Hypothalamus (tissue), 51 donors: ENCODE data around the gene NCAPG2.

Experiments used
- DNase-seq, 51 donors: peaks; one replicate each; lab custom pipeline; 2025; lab: John Stamatoyannopoulos, UW

Gene NCAPG2

GRCh38 chr7:158603773-158604755 is 100.5 kb downstream of the NCAPG2 start:
- no peak for DNase-seq

GRCh38 chr7:158602905-158603772 is 101.5 kb downstream of the NCAPG2 start:
- no peak for DNase-seq

GRCh38 chr7:158602041-158602440 is 102.6 kb downstream of the NCAPG2 start:
- DNase-seq: no peak

DNA sequence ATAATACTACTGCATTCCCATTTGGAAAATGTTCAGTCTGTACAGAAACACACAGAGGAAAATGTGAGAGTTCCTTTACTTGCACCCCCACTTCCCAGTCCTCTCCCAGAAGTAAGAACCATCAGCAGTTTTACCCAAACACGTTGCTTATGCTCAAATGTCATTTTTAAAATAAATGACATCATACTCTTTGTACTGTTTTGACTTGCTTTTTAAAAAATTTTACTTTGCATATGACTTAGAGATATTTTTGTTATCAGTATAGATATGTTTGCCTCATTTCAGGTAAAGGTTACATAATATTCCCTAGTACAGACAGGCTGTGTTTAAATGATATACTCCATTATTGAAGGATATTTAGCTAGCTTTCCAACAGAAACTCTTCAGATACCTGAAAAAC is 103.5 kb downstream of the NCAPG2 start:
- no peak for DNase-seq

DNA sequence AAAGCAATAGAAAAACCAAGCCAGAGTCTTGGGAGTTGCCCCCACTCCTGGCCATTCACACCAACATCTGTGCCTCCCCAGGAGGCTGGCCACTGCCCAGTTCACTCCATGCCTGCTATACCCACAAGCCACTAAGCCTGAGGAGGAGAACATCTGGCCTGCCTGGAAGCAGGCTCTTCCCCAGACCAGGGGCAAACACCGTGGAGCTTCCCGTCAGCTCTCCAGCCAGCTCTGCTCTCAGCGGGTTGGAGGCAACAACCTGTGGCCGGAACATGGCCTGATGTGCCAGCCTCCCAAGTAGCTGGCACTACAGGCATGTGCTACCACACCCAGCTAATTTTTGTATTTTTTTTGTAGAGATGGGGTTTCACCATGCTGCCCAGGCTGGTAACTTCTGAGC is 107.9 kb downstream of the NCAPG2 start:
- DNase-seq: no peak

DNA sequence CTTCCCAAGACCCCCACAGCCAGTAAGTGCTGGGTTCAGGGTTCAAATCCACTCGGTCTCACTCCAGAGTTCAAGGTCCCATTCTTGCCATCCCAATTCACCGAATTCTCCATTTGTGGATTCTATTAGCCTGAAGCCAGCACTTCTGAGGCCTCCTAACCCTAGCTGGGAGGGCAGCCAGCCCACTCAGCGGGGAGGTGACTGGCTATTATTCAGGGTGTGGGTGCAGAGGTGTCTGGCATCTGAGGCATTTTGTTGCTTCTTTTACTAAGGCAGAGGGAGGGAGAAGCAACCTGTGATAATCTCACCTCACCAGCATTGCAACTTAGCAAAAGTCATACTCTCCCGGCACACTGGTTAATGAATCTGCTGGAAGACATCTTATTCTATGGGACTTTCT is 108.3 kb downstream of the NCAPG2 start:
- no peak for DNase-seq

GRCh38 chr7:158595068-158595467 is 109.5 kb downstream of the NCAPG2 start:
- DNase-seq: no peak

GRCh38 chr7:158592541-158592940 is 112.1 kb downstream of the NCAPG2 start:
- DNase-seq: no peak

GRCh38 chr7:158591944-158592343 is 112.7 kb downstream of the NCAPG2 start:
- DNase-seq: no peak

GRCh38 chr7:158590181-158590530 is 114.4 kb downstream of the NCAPG2 start:
- DNase-seq: no peak

GRCh38 chr7:158589653-158590052 is 115.0 kb downstream of the NCAPG2 start:
- no peak for DNase-seq

DNA sequence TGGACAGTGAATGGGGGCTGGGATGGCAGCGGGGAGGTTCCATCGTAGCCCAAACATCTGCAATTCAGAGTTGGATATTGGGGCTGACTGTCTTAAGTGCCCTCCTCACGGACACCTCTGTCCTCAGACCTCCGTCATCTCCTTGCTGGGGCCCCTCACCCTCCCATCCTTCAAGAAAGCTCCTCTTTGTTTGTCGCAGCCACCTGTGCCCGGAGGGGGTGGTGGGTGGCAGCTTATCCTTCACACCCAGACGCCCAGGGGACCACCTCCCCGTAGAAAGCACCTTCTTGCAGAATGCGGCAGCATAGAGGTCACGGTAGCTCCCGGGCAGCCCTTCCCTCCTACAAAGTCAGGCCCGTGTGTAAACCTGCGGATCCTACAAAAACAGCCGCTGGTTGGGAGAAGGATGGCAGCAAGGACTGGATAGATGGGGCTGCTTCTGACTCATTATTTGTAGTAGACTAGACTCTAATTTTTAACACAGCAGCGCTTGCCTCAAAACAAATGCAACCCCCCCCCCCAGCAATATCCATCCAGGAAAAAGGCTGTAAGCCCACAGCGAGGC is 115.6 kb downstream of the NCAPG2 start:
- DNase-seq: no peak

DNA sequence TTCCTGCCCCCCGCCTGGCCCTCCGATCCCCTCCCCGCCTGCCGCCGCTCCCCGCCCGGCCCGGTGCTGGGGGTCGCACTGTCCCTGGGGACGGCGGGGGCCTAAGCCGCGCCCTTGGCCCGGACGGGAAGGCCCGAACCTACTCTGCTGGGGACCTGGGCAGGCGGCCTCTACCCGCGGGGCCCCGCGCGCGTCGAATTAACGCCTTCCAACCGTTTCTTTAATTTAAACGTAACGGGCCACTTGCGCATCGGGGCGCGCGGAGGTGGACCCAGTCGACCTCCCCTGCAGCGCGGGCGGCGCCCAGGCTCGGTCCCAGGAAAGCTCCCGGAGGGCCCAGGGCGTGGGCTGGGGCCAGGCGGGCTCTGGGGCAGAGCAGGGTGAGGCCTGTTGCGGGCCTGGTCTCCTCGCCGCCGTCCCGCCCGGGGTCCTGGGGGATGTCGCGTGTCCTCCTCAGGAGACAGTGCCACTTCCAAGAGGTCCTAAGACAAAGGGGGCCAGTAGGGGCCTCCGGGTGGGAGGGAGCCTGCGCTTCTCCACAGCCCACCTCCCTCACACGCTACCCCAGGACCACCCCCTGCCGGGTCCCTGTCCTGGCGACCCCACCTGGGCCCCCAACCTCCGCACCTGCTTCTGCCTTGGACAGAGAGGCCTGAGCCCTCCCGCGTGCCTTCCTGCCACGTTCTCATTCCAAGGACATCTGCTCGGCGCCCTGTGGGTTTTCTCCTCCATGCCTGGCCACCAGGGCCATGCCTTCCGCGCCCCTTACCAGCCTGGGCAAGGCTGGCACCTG is 116.3 kb downstream of the NCAPG2 start:
- DNase-seq: no peak

DNA sequence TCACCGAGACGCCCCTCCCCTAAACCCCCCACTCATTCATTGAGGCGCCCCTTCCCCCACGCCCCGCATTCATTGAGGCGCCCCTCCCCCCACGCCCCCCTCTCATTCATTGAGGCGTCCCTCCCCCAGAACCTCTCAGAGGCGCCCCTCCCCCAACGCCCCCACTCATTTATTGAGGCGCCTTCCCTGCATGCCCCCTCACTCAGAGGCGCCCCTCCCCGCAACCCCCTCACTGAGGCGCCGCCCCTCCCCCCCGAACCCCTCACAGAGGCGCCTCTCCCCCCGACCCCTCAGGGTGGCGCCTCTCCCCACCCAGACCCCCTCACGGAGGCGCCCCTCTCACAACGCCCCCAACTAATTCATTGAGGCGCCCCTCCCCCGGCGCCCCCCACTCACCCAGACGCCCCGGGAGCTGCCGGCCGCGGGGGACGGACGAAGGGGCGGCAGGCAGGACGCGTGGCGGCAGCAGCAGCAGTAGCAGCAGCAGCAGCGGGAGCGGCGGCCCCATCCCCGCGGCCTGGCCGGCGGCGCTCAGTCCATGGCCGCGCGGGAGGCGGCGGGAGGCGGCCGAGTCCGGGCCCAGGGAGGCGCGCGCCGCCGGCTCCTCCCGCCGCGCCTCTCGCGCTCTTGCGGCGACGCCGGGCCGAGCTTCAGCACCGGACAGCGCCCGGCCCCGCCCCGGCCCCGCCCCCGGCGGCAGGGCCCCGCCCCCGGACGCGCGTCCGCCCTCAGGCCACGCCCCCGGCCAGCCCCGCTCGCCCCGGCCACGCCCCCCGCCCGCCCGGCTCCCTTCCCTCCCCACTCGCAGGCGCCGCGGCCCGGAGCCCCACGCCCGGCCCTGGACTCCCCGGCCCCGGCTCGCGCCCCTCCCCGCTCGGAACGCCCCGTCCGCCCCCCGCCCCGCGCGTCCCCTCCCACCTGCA is 117.2 kb downstream of the NCAPG2 start, which contains the start of gene PTPRN2:
TSS of gene PTPRN2 (minus strand) at position 662 of the 923 bp plus-strand sequence.
- peak in 42 of 51 donors; percentile 3 to 79 (median 44) for DNase-seq

DNA sequence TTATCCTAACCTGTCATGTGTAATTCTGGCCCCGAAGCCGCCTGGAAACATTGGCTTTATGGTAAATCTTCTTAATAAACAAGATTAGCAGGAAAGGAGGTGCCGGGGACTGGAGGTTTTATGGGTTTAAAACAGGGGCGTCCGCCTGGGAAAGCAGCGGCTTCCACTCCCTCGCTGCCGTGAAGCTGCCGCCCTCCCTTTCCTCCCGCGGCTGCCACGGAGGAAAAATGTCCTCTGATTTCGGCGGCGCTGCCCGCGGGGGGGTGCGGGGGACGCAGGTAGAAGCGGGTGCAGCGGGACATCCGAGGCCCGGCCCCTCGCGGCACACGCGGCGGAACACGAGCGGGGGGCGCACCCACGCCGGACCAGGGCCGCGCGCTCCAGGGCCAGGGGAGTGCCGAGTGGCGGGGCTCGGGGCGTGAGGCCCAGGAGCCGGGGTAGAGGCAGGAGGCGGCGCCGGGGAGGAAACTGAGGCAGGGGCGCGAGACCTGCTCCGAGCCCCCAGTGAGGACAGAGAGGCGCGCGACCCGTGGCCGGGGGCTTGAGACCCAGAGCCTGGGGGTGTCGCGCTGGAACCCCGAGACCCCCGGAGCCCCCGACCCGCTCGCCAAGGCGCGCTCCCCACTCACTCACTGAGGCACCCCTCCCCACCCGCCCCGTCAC is 118.0 kb downstream of the NCAPG2 start:
- DNase-seq: peak in 5 of 51 donors; percentile 11 to 30 (median 25)

DNA sequence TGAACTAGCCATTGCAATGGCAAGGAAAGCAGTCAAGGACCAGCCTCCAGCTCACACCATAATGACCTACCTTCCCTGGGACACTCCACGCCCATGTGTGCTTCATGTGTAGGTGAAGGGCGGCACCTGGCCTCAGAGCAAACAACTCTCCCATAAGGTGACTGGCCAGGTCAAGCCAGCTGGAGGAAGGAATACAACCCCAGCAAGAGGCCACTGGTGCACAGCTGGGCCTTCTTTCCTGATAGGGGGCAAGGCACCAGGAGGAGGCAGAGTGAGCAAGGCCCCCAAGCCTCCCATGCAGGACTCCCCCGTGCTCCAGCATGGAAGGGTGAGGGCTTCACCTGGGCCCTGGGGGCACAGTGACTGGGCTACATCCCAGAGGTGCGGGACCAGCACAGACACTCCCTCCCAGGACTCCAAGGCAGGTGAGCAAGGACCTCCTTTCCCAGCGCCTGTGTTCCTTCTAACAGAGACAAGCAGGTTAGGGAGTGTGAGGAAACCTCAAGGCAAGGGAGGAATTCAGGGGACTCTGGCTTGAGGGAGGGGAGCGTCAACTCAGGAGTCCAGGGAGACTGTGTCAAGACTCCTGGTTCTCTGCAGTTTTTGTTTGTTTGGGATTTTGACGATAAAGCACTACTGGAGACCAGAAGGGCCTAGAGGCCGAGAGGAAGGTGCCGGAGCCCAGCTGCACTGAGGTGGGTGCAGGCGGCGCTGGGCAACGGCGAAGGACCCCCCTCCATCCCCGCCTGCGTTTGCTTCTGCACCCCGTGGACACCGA is 118.7 kb downstream of the NCAPG2 start:
- DNase-seq: peak in 1 of 51 donors; percentile 33

GRCh38 chr7:158584407-158584806 is 120.2 kb downstream of the NCAPG2 start:
- DNase-seq: no peak

- DNase-seq: peak in 1 of 51 donors; percentile 31
These were observed 120.8 kb downstream of the NCAPG2 start for GRCh38 chr7:158583810-158584209.
